Natural killer cell (primary cell): ENCODE results near the gene E2F7. TPM values are rescaled to one million over a fixed set of nuclear protein-coding genes. Genes with fewer than 3 reads are reported as not detected.

Source experiments
- ATAC-seq, 3 donors: fragments of 150-1000 bp in 2 of 3; fragments of 200-7000 bp in 1 of 3; cut with Tn5 transposase; 1 replicate in 1 of 3; 2 replicates in 2 of 3; pipeline ENCODE4 v1.10.0; 2021; ENCODE audit warnings: mild to moderate bottlenecking in 2 of 3, moderate library complexity in 2 of 3
- DNase-seq, 2 donors: peaks; one replicate each; pipeline versions ENCODE4 v3.0.0 to v3.0.0-alpha.2; 2013 to 2021; ENCODE audit warnings: mixed read lengths in 1 of 2
- H3K27ac ChIP-seq: one replicate; pipeline ENCODE4 v1.5.1; 2013; ENCODE audit warnings: mild to moderate bottlenecking, low read length
- H3K27me3 ChIP-seq: one replicate; pipeline ENCODE4 v1.6.1; 2013; ENCODE audit warnings: low read length; ENCODE audit not compliant: control insufficient read depth, insufficient read depth
- H3K36me3 ChIP-seq: one replicate; pipeline ENCODE4 v1.6.1; 2013; ENCODE audit warnings: low read length; ENCODE audit not compliant: control insufficient read depth, insufficient read depth
- H3K4me1 ChIP-seq: one replicate; pipeline ENCODE4 v1.6.1; 2013; ENCODE audit warnings: low read length; ENCODE audit not compliant: control insufficient read depth, insufficient read depth
- H3K4me3 ChIP-seq: one replicate; pipeline ENCODE4 v1.5.1; 2013; ENCODE audit warnings: low read length
- H3K9me3 ChIP-seq: one replicate; pipeline ENCODE4 v1.6.1; 2013; ENCODE audit warnings: low read length; ENCODE audit not compliant: control insufficient read depth, insufficient read depth
- H3K27ac Mint-ChIP-seq, 2 donors: one replicate each; pipeline ENCODE4 v1.8.0; 2022; ENCODE audit warnings: mild to moderate bottlenecking in 2 of 2, mixed read lengths in 2 of 2, moderate library complexity in 1 of 2
- H3K27me3 Mint-ChIP-seq, 2 donors: one replicate each; pipeline ENCODE4 v1.8.0; 2022; ENCODE audit warnings: low read depth in 2 of 2, mixed read lengths in 2 of 2
- H3K36me3 Mint-ChIP-seq: one replicate; pipeline ENCODE4 v1.8.0; 2022; ENCODE audit warnings: mixed read lengths
- H3K4me1 Mint-ChIP-seq, 2 donors: one replicate each; pipeline ENCODE4 v1.8.0; 2022; ENCODE audit warnings: mixed read lengths in 2 of 2
- H3K4me3 Mint-ChIP-seq: one replicate; pipeline ENCODE4 v1.8.0; 2022; ENCODE audit warnings: mild to moderate bottlenecking, moderate library complexity, mixed read lengths
- H3K9me3 Mint-ChIP-seq, 2 donors: one replicate each; pipeline ENCODE4 v1.8.0; 2022; ENCODE audit warnings: mixed read lengths in 2 of 2
- CTCF ChIP-seq: fragments of 200-600 bp; IDR thresholded peaks from one replicate; pipeline ENCODE4 v1.8.0; 2022; ENCODE audit warnings: antibody characterized with exemption
- WGBS: methylation state at CpG from one replicate; pipeline ENCODE4 v1.1.7; 2013; ENCODE audit warnings: missing lambda C conversion rate; ENCODE audit not compliant: insufficient coverage; 5-methylcytosine and 5-hydroxymethylcytosine counted together
- intact Hi-C: fragments of 100-400 bp; cut with micrococcal nuclease; formaldehyde crosslinking; loops from one replicate; pipeline ENCODE4 v1.14.2; 2022
- total RNA-seq, 4 donors: library from RNA; stranded (reverse); fragments of 120-200 nt in 1 of 4; gene quantifications; one replicate each; pipeline versions ENCODE4 v1.2.3 to v1.2.4, GENCODE V29; 2013 to 2022

Gene E2F7
- total RNA-seq, 3 donors from 2014 or later (not counting 1 experiment from before 2014, with no cell fraction given), result 0.30 to 1.1 (median 0.59) TPM

GRCh38 chr12:76980196-76980595, 85.2 kb downstream of the E2F7 start:
- WGBS, result 95% methylated on average over 2 of the region's 2 CpGs
- H3K27me3 Mint-ChIP-seq, result peaks cover 0 to 3% of the 10 kb centered on the region in 2 donors

GRCh38 chr12:76976777-76977382, 88.5 kb downstream of the E2F7 start:
- Histone ChIP-seq H3K27ac (no peak overlapping the region), H3K36me3 (no peaks in the 10 kb centered on the region), H3K9me3 (no peaks in the 10 kb centered on the region), H3K4me3 (no peak overlapping the region), H3K27me3 (no peaks in the 10 kb centered on the region), H3K4me1 (no peaks in the 10 kb centered on the region)
- no CpG with 5 or more reads among the region's 2 CpGs for WGBS
- DNase-seq (no peak), ATAC-seq (no peak)
- intact Hi-C loops, result no loop called here
- TF ChIP-seq CTCF, result no peak
- H3K27ac Mint-ChIP-seq, result no peak overlapping the region
- peaks cover 0 to 3% of the 10 kb centered on the region in 2 donors for H3K27me3 Mint-ChIP-seq
- peaks cover 3% of the 10 kb centered on the region in 2 donors for H3K9me3 Mint-ChIP-seq
- H3K4me3 Mint-ChIP-seq, result no peak overlapping the region
- no peaks in the 10 kb centered on the region for H3K4me1 Mint-ChIP-seq
- H3K36me3 Mint-ChIP-seq, result no peaks in the 10 kb centered on the region

More at GRCh38 chr12:76980196-76980595, 85.2 kb downstream of the E2F7 start:
- H3K27me3 ChIP-seq, result no peaks in the 10 kb centered on the region
- H3K4me3 Mint-ChIP-seq, result no peak overlapping the region
- H3K36me3 ChIP-seq, result no peaks in the 10 kb centered on the region
- TF ChIP-seq CTCF, result no peak
- no peak overlapping the region for H3K27ac Mint-ChIP-seq
- no peaks in the 10 kb centered on the region for H3K4me1 ChIP-seq
- H3K9me3 ChIP-seq, result peaks cover 15% of the 10 kb centered on the region
- no peak for ATAC-seq
- H3K4me1 Mint-ChIP-seq, result no peaks in the 10 kb centered on the region
- no peak for DNase-seq
- peaks cover 4 to 6% of the 10 kb centered on the region in 2 donors for H3K9me3 Mint-ChIP-seq
- no peaks in the 10 kb centered on the region for H3K36me3 Mint-ChIP-seq
- H3K4me3 ChIP-seq, result no peak overlapping the region
- intact Hi-C loops, result no loop called here
- H3K27ac ChIP-seq, result no peak overlapping the region

Other genes with a start within 250 kb of the E2F7 start
- under 1 TPM in 1 of 3 donors, not detected in 2; 0.08 TPM for gene CSRP2, start 186.6 kb downstream of the E2F7 start, total RNA-seq